Neural progenitor cell (in vitro differentiated cells): ENCODE data around the gene PRDM15.

Experiments used
- CTCF ChIP-seq: fragments of 200-600 bp; sonication (generic); IDR thresholded peaks from 2 replicates; pipeline ENCODE4 v1.5.1; 2017; ENCODE audit warnings: antibody characterized with exemption, mild to moderate bottlenecking
- EZH2 ChIP-seq: fragments of 200-600 bp; sonication (generic); IDR thresholded peaks from 2 replicates; pipeline ENCODE4 v1.6.1; 2017; ENCODE audit warnings: antibody characterized with exemption, mild to moderate bottlenecking, moderate library complexity
- EZH2phosphoT487 ChIP-seq: fragments of 200-600 bp; sonication (generic); IDR thresholded peaks from 2 replicates; pipeline ENCODE4 v1.6.1; 2017; ENCODE audit warnings: antibody characterized with exemption

- TF ChIP-seq EZH2phosphoT487: no peak
- TF ChIP-seq CTCF: no peak
- no peak for TF ChIP-seq EZH2
Observed at GRCh38 chr21:41859297-41859980, 19.7 kb downstream of the PRDM15 start.
